ENCODE data around the gene VPS37B.

GRCh38 chr12:122880668-122881067 is 15.3 kb downstream of the VPS37B start:
- TF ChIP-seq ZBTB33 (IDR thresholded peaks at IDR 0.05; ENCODE audit: borderline replicate concordance, low read depth), result no peak
- no peak for TF ChIP-seq REST (IDR thresholded peaks at IDR 0.05; ENCODE audit: low read depth, low read length)
- TF ChIP-seq RXRA (IDR thresholded peaks at IDR 0.05; ENCODE audit: borderline replicate concordance, low read depth), result no peak
- peak; percentile 57 for TF ChIP-seq CTCF (IDR thresholded peaks at IDR 0.05)
- TF ChIP-seq GABPA (IDR thresholded peaks at IDR 0.05; ENCODE audit: low read depth), result no peak
- no peak for TF ChIP-seq EZH2phosphoT487 (IDR thresholded peaks at IDR 0.05; ENCODE audit: borderline replicate concordance, low read depth)
- no peak for TF ChIP-seq EP300 (IDR thresholded peaks at IDR 0.05; ENCODE audit: borderline replicate concordance in 1 of 2, low read depth in 1 of 2, low read length in 1 of 2)
- TF ChIP-seq SMC3 (IDR thresholded peaks at IDR 0.05; ENCODE audit: low read depth, low read length), result peak; percentile 58
- TF ChIP-seq YY1 (IDR thresholded peaks at IDR 0.05; ENCODE audit: low read depth), result no peak

All from SK-N-SH (cell line).